DMS 273 treated with DMSO at 0.1 percent for 48 hours (cell line): ENCODE results near the gene EVL.
"Not testable (repeated sequence)": the region's sequence is repeated elsewhere in the genome, so short reads cannot be mapped to it uniquely, and the experiment has no call there.

Source experiments
- DNase-seq: peaks from one replicate; lab custom pipeline; 2025; lab: John Stamatoyannopoulos, UW

EVL gene, protein sequence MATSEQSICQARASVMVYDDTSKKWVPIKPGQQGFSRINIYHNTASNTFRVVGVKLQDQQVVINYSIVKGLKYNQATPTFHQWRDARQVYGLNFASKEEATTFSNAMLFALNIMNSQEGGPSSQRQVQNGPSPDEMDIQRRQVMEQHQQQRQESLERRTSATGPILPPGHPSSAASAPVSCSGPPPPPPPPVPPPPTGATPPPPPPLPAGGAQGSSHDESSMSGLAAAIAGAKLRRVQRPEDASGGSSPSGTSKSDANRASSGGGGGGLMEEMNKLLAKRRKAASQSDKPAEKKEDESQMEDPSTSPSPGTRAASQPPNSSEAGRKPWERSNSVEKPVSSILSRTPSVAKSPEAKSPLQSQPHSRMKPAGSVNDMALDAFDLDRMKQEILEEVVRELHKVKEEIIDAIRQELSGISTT

DNA sequence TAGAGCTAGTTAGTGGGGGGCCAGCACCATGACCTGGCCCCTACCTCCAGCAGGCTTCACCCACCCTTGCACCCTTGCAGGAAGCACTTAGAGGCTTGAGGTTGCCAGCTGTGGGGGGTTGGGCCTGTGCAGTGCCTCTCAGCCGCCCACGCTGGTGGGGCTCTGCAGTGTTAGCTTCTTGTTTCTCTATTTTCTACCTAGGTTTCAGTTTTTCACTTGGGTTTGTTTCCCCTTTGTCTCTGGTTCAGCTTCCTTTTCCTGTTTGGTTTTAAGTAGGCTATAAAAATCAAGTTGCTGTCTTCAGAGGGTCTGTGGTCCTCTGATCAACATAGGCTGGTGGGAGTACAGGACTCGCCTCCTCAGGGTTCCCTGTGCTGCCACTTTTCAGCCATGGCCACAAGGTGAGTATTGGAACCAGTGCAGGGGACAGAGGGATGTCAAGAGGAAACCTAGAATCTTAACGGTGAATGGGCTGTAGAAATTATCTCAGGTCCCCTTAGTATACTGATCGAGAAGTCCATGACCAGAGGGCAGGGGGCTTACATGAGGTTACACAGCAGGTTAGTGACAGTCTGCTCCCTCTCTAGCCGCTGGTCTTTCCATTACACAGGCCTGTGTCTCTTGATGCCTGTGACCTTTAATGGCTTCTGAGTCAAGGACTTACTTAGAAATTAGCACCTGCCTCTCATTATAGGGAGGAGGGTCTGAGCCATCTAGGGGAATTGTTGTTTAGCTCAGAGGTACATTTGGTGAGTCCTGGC is at the start of gene EVL:
TSS of gene EVL (plus strand) at position 312 of the 761 bp plus-strand sequence. CDS start at position 391, 79 bp downstream.
- no peak for DNase-seq

DNA sequence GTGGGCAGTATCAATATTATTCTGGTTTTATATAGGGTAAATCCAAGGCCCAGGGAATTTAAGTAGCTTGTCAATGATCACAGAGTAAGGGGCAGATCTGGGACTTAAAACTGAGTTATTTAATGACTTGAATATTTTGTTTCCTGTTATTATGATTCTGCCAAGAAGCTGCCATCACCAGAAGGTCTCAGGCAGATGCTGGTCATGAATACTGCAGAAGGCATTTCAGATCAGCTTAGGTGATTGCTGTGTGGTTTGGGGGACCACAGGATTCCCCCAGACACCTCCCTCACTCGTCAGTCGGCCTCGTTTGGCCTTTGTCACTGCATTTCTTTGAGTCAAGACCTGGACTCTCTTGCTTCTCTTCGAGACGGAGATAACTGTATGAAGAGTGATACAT is 47.7 kb upstream of the EVL start:
- DNase-seq, result no peak

DNA sequence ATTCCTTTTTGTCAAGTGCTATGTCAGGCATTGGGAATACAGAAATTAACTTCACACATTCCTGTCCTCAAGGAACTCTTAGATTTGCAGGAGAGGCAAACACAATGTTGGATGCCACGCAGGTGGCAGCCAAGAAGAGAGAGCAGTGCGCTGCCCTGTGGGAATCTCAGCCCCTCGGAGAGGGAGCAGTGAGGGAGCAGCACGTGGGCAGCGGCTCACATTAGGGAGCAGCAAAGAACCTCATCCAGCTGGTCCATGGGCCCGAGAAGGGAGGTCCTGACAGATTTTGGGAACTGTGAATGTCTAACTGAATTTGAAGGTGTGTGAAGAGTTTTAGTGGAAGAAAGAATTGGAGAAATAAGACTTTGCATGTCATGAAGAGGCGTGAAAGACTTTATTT is 47.2 kb upstream of the EVL start:
- DNase-seq, result no peak

GRCh38 chr14:100018482-100018881 is 46.7 kb upstream of the EVL start:
- no peak for DNase-seq

- DNase-seq, result peak; percentile 38
Measured at GRCh38 chr14:100019156-100019744, 46.0 kb upstream of the EVL start.

DNA sequence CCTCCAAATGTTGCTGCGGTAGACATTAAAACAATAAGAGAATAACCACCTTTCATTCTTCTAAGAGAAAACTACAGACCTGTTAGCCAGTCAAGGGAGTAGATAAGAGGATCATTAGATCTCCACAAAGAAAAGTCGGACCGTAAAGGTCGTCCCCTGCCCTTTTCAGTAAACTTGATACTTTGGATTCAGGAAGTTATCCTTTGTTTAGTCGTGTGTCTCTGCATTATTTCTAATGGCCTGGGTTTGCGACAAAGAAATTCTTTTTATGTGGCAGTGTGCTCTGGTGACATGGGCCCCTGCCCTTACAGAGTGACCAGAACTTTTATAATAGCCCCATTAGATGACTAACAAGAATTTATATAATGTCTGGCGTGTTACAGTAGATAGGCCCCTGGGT is 44.6 kb upstream of the EVL start:
- DNase-seq, result no peak

- DNase-seq, result peak; percentile 67
Measured at GRCh38 chr14:100022772-100023451, 42.3 kb upstream of the EVL start.

GRCh38 chr14:100025111-100025510 is 40.1 kb upstream of the EVL start:
- DNase-seq, result peak; percentile 28

DNA sequence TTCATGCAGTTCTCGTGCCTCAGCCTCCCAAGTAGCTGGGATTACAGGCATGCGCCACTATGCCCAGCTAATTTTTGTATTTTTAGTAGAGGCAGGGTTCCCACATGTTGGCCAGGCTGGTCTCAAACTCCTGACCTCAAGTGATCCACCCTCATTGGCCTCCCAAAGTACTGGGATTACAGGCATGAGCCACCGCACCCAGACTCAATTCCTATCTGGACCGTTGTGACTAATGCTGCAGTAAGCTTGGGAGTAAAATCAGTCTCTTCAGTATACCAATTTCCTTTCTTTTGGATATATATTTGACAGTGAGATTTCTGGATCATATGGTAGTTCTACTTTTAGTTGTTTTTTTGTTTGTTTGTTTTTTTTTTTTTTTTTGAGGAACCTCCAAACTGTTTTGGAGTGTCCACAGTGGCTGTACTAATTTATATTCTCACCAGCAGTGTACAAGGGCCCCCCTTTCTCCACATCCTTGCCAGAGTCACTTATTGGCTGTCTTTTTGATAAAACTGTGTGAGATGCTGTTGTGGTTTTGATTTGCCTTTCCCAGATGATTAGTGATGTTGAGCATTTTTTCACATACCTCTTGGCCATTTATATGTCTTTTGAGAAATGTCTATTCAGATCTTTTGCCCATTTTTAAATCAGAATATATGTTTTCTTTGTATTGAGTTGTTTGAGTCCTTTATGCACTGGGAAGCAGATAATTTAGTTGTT is 37.3 kb upstream of the EVL start:
- DNase-seq, result no peak

- no peak for DNase-seq
Measured at GRCh38 chr14:100028990-100029677, 36.1 kb upstream of the EVL start.

GRCh38 chr14:100030006-100030405 is 35.2 kb upstream of the EVL start:
- not testable (repeated sequence) for DNase-seq

DNA sequence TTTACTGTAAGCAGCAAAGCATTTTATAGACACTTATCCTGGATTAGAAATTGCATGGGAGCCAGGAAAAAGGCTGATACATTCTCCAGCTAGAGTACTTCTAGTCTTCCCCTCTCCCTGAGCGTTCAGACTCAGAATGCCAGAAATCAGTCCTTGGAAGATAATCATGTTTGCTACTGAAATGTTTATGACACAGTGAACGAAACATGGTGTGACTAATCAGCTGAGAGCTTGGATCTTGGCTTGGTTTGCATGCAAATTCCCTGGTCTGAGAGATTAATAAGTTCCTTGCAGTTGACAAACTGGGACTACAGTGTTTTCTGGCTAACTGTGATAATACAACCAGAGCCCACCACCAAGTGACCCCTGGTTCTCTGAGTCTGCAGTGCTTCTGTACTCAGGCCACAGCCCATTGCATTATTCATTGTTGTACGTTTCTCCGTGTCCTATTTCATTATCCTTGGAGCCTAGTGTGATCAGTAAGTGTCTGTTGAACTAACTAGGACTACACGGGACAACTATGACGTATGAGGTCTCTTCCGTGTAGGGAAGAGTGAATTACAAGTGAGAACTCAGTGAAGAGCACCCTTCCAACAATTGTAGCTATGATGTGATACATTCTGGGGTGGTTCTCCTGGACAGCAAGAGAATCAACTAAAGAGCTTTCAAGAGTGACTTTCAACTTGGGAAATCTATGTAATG is 34.6 kb upstream of the EVL start:
- no peak for DNase-seq

GRCh38 chr14:100031506-100032281 is 33.5 kb upstream of the EVL start:
- no peak for DNase-seq

- DNase-seq, result no peak
Measured at GRCh38 chr14:100032738-100033137, 32.5 kb upstream of the EVL start.

- no peak for DNase-seq
Measured at GRCh38 chr14:100033347-100034075, 31.7 kb upstream of the EVL start.

DNA sequence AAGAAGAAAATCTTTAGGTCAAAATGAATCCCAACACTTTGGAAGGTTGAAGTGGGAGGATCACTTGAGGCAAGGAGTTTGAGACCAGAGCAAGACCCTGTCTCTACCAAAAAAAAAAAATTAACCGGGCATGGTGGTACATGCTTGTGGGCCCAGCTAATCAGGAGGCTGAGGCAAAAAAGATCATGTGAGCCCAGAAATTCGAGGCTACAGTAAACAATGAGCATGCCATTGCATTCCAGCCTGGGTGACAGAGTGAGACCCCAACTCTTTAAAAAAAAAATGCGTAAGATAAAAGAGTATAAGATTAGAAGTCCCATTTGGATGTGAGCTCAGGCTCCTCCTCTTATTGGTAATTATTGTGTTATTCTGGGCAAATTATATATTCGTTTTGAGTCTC is 30.8 kb upstream of the EVL start:
- DNase-seq, result no peak

GRCh38 chr14:100034961-100035500 is 30.2 kb upstream of the EVL start:
- no peak for DNase-seq

GRCh38 chr14:100035700-100036099 is 29.5 kb upstream of the EVL start:
- no peak for DNase-seq

GRCh38 chr14:100037353-100037752 is 27.9 kb upstream of the EVL start:
- no peak for DNase-seq
